ENCODE measurements around the gene KLK11. TPM values are rescaled to one million over a fixed set of nuclear protein-coding genes. Genes with fewer than 3 reads are reported as not detected.

The KLK11 gene
- polyA plus RNA-seq, 1 experiment = not detected

- Histone ChIP-seq H3K27me3 (ENCODE audit: control insufficient read depth, insufficient read depth, low read length) (peaks cover 11% of the 10 kb centered on the region), H3K9me3 (ENCODE audit: control insufficient read depth, insufficient read depth, low read length) (peaks cover 4% of the 10 kb centered on the region; the same call in 1 of the 2 replicates), H3K27ac (ENCODE audit: low read depth, low read length) (no peak overlapping the region), H3K4me3 (ENCODE audit: low read depth, low read length) (no peak overlapping the region)
- POLR2A ChIA-PET = interaction anchor here (0.6 kb wide), 1 partner anchor 26 kb away, joined by 4 read pairs; no protein-coding TSS in a partner anchor
- DNase-seq (ENCODE audit: low read depth, low spot score) = no peak
- no peak for TF ChIP-seq CTCF (IDR thresholded peaks at IDR 0.05; ENCODE audit: low read depth, low read length)
- CTCF ChIA-PET = no interaction called here
Observed at GRCh38 chr19:51012661-51013190, 13.7 kb downstream of the KLK11 start.

GRCh38 chr19:51010066-51010795, 16.2 kb downstream of the KLK11 start:
- Histone ChIP-seq H3K27me3 (ENCODE audit: control insufficient read depth, insufficient read depth, low read length) (no peaks in the 10 kb centered on the region), H3K27ac (ENCODE audit: low read depth, low read length) (no peak overlapping the region), H3K9me3 (ENCODE audit: control insufficient read depth, insufficient read depth, low read length) (no peaks in the 10 kb centered on the region; the same call in 1 of the 2 replicates), H3K4me3 (ENCODE audit: low read depth, low read length) (no peak overlapping the region)
- TF ChIP-seq CTCF (IDR thresholded peaks at IDR 0.05; ENCODE audit: low read depth, low read length) = no peak
- DNase-seq (ENCODE audit: low read depth, low spot score) = no peak
- ChIA-PET CTCF (interaction anchor here (1.6 kb wide), 1 partner anchor 11 kb away, joined by 6 read pairs; no protein-coding TSS in a partner anchor), POLR2A (no interaction called here)

GRCh38 chr19:51009061-51009891, 17.1 kb downstream of the KLK11 start:
- POLR2A ChIA-PET = no interaction called here
- no peak for TF ChIP-seq CTCF (IDR thresholded peaks at IDR 0.05; ENCODE audit: low read depth, low read length)
- no peak overlapping the region for H3K27ac ChIP-seq (ENCODE audit: low read depth, low read length)
- H3K27me3 ChIP-seq (ENCODE audit: control insufficient read depth, insufficient read depth, low read length) = no peaks in the 10 kb centered on the region
- no peaks in the 10 kb centered on the region; the same call in 1 of the 2 replicates for H3K9me3 ChIP-seq (ENCODE audit: control insufficient read depth, insufficient read depth, low read length)
- no peak overlapping the region for H3K4me3 ChIP-seq (ENCODE audit: low read depth, low read length)
- CTCF ChIA-PET = no interaction called here
- no peak for DNase-seq (ENCODE audit: low read depth, low spot score)

- POLR2A ChIA-PET = no interaction called here
Observed at GRCh38 chr19:51007488-51007887, 18.9 kb downstream of the KLK11 start.

More at GRCh38 chr19:51007488-51007887, 18.9 kb downstream of the KLK11 start:
- Histone ChIP-seq H3K9me3 (ENCODE audit: control insufficient read depth, insufficient read depth, low read length) (peaks cover 6% of the 10 kb centered on the region), H3K27ac (ENCODE audit: low read depth, low read length) (no peak overlapping the region), H3K27me3 (ENCODE audit: control insufficient read depth, insufficient read depth, low read length) (no peaks in the 10 kb centered on the region), H3K4me3 (ENCODE audit: low read depth, low read length) (no peak overlapping the region)
- CTCF ChIA-PET = interaction anchor here (1.2 kb wide), 1 partner anchor 10 kb away, joined by 4 read pairs; no protein-coding TSS in a partner anchor
- no peak for DNase-seq (ENCODE audit: low read depth, low spot score)
- no peak for TF ChIP-seq CTCF (IDR thresholded peaks at IDR 0.05; ENCODE audit: low read depth, low read length)
